Measurements from ENCODE around the gene GLYATL1. TPM values are rescaled to one million over a fixed set of nuclear protein-coding genes. Genes with fewer than 3 reads are reported as not detected.

Gene GLYATL1
- total RNA-seq, 1 experiment from 2014 or later = 5.4 TPM

Other genes with a start within 250 kb of the GLYATL1 start
- gene GLYAT, start 207.5 kb upstream of the GLYATL1 start, total RNA-seq (2021) = 0.32 TPM in 1 of 3 replicates, not detected in the others
- 0.14 to 0.37 TPM (median 0.20 TPM) in 3 replicates for gene GLYATL2, start 94.8 kb upstream of the GLYATL1 start, total RNA-seq (2021)
- 0.21 TPM in 1 of 3 replicates, not detected in the others for gene GLYATL1B, start 146.8 kb downstream of the GLYATL1 start, total RNA-seq (2021)
- 16.3 to 25.5 TPM (median 17.7 TPM) in 3 replicates for gene FAM111B, start 167.7 kb downstream of the GLYATL1 start, total RNA-seq (2021)
- 18.8 to 24.4 TPM (median 22.0 TPM) in 3 replicates for gene FAM111A, start 203.4 kb downstream of the GLYATL1 start, total RNA-seq (2021)
- 12.3 to 15.5 TPM (median 12.8 TPM) in 3 replicates for gene DTX4, start 232.6 kb downstream of the GLYATL1 start, total RNA-seq (2021)